SK-N-SH (cell line): Measurements from ENCODE around the gene CCSER1. TPM values are rescaled to one million over a fixed set of nuclear protein-coding genes. Genes with fewer than 3 reads are reported as not detected.
"Not testable (repeated sequence)": the region's sequence is repeated elsewhere in the genome, so short reads cannot be mapped to it uniquely, and the experiment has no call there.

Experiments
- CTCF ChIA-PET: fragments of 300-600, 350-600 bp; formaldehyde crosslinking; extraction: SDS; loops from one replicate; lab custom pipeline; 2021; lab: Yijun Ruan, JAX
- POLR2A ChIA-PET: fragments of 350-600 bp; sonication (Branson Sonifier 250); formaldehyde crosslinking; extraction: SDS; loops from one replicate; lab custom pipeline; 2020; ENCODE audit warnings: antibody characterized with exemption, inconsistent platforms; lab: Yijun Ruan, JAX
- DNase-seq: peaks from one replicate; pipeline ENCODE4 v3.0.0; 2012
- H2AFZ ChIP-seq: fragments of 200-600 bp; sonication (generic); 2 replicates; pipeline ENCODE4 v1.8.1; 2016; ENCODE audit warnings: antibody characterized with exemption, mild to moderate bottlenecking, low read depth
- H3F3A ChIP-seq: fragments of 200-600 bp; sonication (generic); replicated peaks from 2 replicates; pipeline ENCODE3; 2016; ENCODE audit warnings: antibody characterized with exemption, mild to moderate bottlenecking; ENCODE audit not compliant: insufficient read depth
- H3K27ac ChIP-seq, 2 experiments: fragments of 200-500 bp in 1 of 2; fragments of 200-600 bp in 1 of 2; sonication (Bioruptor generic) in 1 of 2; sonication (generic), shearing (Covaris generic) in 1 of 2; 2 replicates each; pipeline versions ENCODE4 v1.5.1 to v1.6.1; 2014 to 2016; ENCODE audit warnings: low read depth in 2 of 2, inconsistent platforms in 1 of 2, low read length in 1 of 2, mild to moderate bottlenecking in 1 of 2, mixed read lengths in 1 of 2
- H3K27me3 ChIP-seq: fragments of 200-600 bp; sonication (generic), shearing (Covaris generic); 2 replicates; pipeline ENCODE4 v1.6.1; 2016; ENCODE audit warnings: mixed run types; ENCODE audit not compliant: insufficient read depth
- H3K36me3 ChIP-seq, 2 experiments: fragments of 200-500 bp in 1 of 2; fragments of 200-600 bp in 1 of 2; sonication (Bioruptor generic) in 1 of 2; sonication (generic) in 1 of 2; replicated peaks in 1 of 2; 2 replicates each; pipeline versions ENCODE3 to v1.5.1; 2014 to 2016; ENCODE audit warnings: low read length in 1 of 2, mild to moderate bottlenecking in 1 of 2; ENCODE audit not compliant: insufficient read depth in 2 of 2, control insufficient read depth in 1 of 2
- H3K4me1 ChIP-seq, 2 experiments: fragments of 200-500 bp in 1 of 2; fragments of 200-600 bp in 1 of 2; sonication (Bioruptor generic) in 1 of 2; sonication (generic), shearing (Covaris generic) in 1 of 2; 2 replicates each; pipeline versions ENCODE4 v1.5.1 to v1.6.1; 2014 to 2016; ENCODE audit warnings: low read depth in 1 of 2, low read length in 1 of 2, mixed run types in 1 of 2; ENCODE audit not compliant: insufficient read depth in 2 of 2, control insufficient read depth in 1 of 2
- H3K4me2 ChIP-seq: fragments of 200-600 bp; sonication (generic), shearing (Covaris generic); 2 replicates; pipeline ENCODE4 v1.6.1; 2017; ENCODE audit warnings: mixed run types
- H3K4me3 ChIP-seq, 2 experiments: fragments of 200-500 bp in 1 of 2; fragments of 200-600 bp in 1 of 2; sonication (Bioruptor generic) in 1 of 2; sonication (generic), shearing (Covaris generic) in 1 of 2; 2 replicates each; pipeline versions ENCODE4 v1.5.1 to v1.8.1; 2014 to 2016; ENCODE audit warnings: low read depth in 2 of 2, inconsistent platforms in 1 of 2, low read length in 1 of 2, mild to moderate bottlenecking in 1 of 2, mixed read lengths in 1 of 2, moderate library complexity in 1 of 2
- H3K79me2 ChIP-seq: fragments of 200-600 bp; sonication (generic); 2 replicates; pipeline ENCODE4 v1.8.1; 2017; ENCODE audit warnings: mild to moderate bottlenecking; ENCODE audit not compliant: insufficient read depth
- H3K9ac ChIP-seq: fragments of 200-600 bp; sonication (generic); 2 replicates; pipeline ENCODE4 v1.6.1; 2017; ENCODE audit warnings: mixed run types
- H3K9me2 ChIP-seq: fragments of 200-600 bp; sonication (generic); 2 replicates; pipeline ENCODE4 v1.6.1; 2017; ENCODE audit warnings: mixed run types
- H3K9me3 ChIP-seq: fragments of 200-600 bp; sonication (generic); 2 replicates; pipeline ENCODE4 v1.6.1; 2017; ENCODE audit warnings: mixed run types, mild to moderate bottlenecking, moderate library complexity
- H4K20me1 ChIP-seq: fragments of 200-600 bp; sonication (generic); 2 replicates; pipeline ENCODE4 v1.6.1; 2017; ENCODE audit warnings: mild to moderate bottlenecking, mixed run types; ENCODE audit not compliant: insufficient read depth
- GATA2 ChIP-seq: sonication (generic); formaldehyde crosslinking; IDR thresholded peaks from 2 replicates; pipeline ENCODE4 v1.5.0; 2020; ENCODE audit warnings: mild to moderate bottlenecking, missing genetic modification reagents
- IRF3 ChIP-seq: fragments of 150-350 bp; IDR thresholded peaks from 2 replicates; pipeline ENCODE4 v1.6.1; 2016; ENCODE audit warnings: mild to moderate bottlenecking, low read depth, low read length
- MAX ChIP-seq: IDR thresholded peaks from 2 replicates; pipeline ENCODE4 v1.4.0; 2012; ENCODE audit warnings: low read depth
- MEF2A ChIP-seq: IDR thresholded peaks from 2 replicates; pipeline ENCODE4 v1.4.0; 2012; ENCODE audit warnings: low read depth, borderline replicate concordance
- NFIC ChIP-seq: IDR thresholded peaks from 2 replicates; pipeline ENCODE4 v1.4.0; 2012; ENCODE audit warnings: borderline replicate concordance
- NRF1 ChIP-seq: IDR thresholded peaks from 2 replicates; pipeline ENCODE4 v1.6.1; 2012; ENCODE audit warnings: low read depth, mild to moderate bottlenecking, low read length
- TAF1 ChIP-seq: IDR thresholded peaks from 2 replicates; pipeline ENCODE4 v1.6.1; 2012; ENCODE audit warnings: low read depth, mild to moderate bottlenecking, low read length, moderate library complexity, borderline replicate concordance
- TCF12 ChIP-seq: IDR thresholded peaks from 2 replicates; pipeline ENCODE4 v1.4.0; 2012
- WGBS: methylation state at CpG from one replicate; pipeline ENCODE4 v1.1.6; 2017; ENCODE audit warnings: low lambda C conversion rate; 5-methylcytosine and 5-hydroxymethylcytosine counted together
- polyA plus RNA-seq, 3 experiments: library from polyadenylated mRNA; depleted of rRNA; stranded (reverse); fragments of >200 nt; gene quantifications; 2 replicates each; pipeline ENCODE4 v1.2.3, GENCODE V29; 2012
- TF ChIP-seq, protein P1 (sequence below): IDR thresholded peaks from 2 replicates; pipeline ENCODE4 v1.6.1; 2012; ENCODE audit warnings: mild to moderate bottlenecking, low read depth, low read length, moderate library complexity

Gene CCSER1
- polyA plus RNA-seq, 1 of the 3 experiments (the other 2 are of a cell fraction) = 0.05 TPM

GRCh38 chr4:91358621-91359020 lies 1231.4 kb downstream of the CCSER1 start:
- H3K36me3 ChIP-seq, H3K27ac ChIP-seq, H3K4me1 ChIP-seq, H3K9ac ChIP-seq, H4K20me1 ChIP-seq, H3K79me2 ChIP-seq, CTCF ChIA-PET, POLR2A ChIA-PET, H2AFZ ChIP-seq, H3F3A ChIP-seq, H3K9me3 ChIP-seq, H3K4me3 ChIP-seq, H3K4me2 ChIP-seq, H3K9me2 ChIP-seq, H3K27me3 ChIP-seq, DNase-seq: not testable (repeated sequence)
- whole genome bisulfite sequencing = 61% methylated on average over 7 of the region's 13 CpGs

DNA sequence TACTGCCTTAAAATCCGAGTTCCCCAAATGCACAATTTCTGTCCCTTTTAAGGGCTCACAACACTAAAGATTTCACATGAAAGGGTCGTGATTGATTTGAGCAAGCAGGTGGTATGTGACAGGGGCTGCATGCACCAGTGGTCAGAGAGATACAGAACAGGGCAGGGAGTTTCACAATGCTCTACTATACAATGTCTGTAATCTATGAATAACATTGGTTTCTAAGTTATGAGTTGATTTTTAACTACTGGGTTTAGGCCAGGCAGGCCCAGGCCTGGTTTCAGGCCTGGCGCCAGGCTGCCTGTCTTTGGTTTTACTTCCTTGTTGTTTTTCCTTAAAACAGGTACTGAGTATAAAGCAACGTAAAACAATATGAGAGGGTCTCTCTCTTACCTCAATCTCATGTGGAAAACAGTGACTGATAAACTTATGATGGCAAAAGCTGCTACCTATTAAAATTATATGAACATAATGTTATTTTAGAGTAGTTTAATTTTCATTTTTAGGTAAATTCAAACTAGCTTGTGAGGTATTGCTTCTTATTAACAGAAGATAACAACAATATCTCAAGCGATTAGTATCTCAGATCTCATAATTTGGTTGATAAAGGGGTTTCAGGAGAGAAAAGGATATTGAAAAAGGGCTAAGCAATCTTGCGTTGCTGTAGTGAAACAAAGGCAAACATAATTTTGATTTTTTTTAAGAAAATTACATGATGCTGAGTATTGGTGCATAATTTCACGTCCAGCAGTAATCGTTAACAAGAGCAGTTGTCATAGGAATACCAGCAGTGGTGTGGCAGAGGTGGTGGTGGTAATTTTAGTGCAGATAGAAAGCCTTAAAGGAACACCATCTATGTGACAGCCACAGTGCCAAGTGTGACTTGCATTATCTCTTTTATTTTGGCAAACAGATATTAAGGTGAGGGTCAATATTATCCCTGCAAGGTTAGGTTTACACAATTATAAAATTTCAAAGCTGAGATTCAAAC lies 1232.1 kb downstream of the CCSER1 start:
- H3K36me3 ChIP-seq = no peaks in the 10 kb centered on the region
- H3F3A ChIP-seq = no peaks in the 10 kb centered on the region
- H3K27me3 ChIP-seq = no peaks in the 10 kb centered on the region
- no peaks in the 10 kb centered on the region for H3K4me1 ChIP-seq
- no peak overlapping the region for H2AFZ ChIP-seq
- H3K79me2 ChIP-seq = no peaks in the 10 kb centered on the region
- 57% methylated on average over 8 of the region's 8 CpGs for WGBS
- DNase-seq = no peak
- H3K9me3 ChIP-seq = no peaks in the 10 kb centered on the region
- no peaks in the 10 kb centered on the region for H3K9me2 ChIP-seq
- H3K9ac ChIP-seq = no peak overlapping the region
- POLR2A ChIA-PET = no interaction called here
- TF ChIP-seq, protein P1, sequence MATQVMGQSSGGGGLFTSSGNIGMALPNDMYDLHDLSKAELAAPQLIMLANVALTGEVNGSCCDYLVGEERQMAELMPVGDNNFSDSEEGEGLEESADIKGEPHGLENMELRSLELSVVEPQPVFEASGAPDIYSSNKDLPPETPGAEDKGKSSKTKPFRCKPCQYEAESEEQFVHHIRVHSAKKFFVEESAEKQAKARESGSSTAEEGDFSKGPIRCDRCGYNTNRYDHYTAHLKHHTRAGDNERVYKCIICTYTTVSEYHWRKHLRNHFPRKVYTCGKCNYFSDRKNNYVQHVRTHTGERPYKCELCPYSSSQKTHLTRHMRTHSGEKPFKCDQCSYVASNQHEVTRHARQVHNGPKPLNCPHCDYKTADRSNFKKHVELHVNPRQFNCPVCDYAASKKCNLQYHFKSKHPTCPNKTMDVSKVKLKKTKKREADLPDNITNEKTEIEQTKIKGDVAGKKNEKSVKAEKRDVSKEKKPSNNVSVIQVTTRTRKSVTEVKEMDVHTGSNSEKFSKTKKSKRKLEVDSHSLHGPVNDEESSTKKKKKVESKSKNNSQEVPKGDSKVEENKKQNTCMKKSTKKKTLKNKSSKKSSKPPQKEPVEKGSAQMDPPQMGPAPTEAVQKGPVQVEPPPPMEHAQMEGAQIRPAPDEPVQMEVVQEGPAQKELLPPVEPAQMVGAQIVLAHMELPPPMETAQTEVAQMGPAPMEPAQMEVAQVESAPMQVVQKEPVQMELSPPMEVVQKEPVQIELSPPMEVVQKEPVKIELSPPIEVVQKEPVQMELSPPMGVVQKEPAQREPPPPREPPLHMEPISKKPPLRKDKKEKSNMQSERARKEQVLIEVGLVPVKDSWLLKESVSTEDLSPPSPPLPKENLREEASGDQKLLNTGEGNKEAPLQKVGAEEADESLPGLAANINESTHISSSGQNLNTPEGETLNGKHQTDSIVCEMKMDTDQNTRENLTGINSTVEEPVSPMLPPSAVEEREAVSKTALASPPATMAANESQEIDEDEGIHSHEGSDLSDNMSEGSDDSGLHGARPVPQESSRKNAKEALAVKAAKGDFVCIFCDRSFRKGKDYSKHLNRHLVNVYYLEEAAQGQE = no peak
- TF ChIP-seq TCF12 (no peak), MAX (no peak), NRF1 (no peak), GATA2 (CRISPR knock-in tag) (no peak), TAF1 (no peak), NFIC (no peak), IRF3 (no peak), MEF2A (no peak)
- TF ChIP-seq, all 33 proteins: peak for 0
- no peak overlapping the region for H3K4me3 ChIP-seq
- H4K20me1 ChIP-seq = no peaks in the 10 kb centered on the region
- no peak overlapping the region for H3K4me2 ChIP-seq
- no peak overlapping the region for H3K27ac ChIP-seq
- CTCF ChIA-PET = no interaction called here
